ENCODE data around the gene FAM20C. TPM values are rescaled to one million over a fixed set of nuclear protein-coding genes. Genes with fewer than 3 reads are reported as not detected.

FAM20C gene
- total RNA-seq, 1 donor from 2014 or later: 22.1 TPM

- H3K27me3 ChIP-seq: no peaks in the 10 kb centered on the region
- no peak for TF ChIP-seq POLR2AphosphoS5 (IDR thresholded peaks at IDR 0.05; ENCODE audit: insufficient read depth in 1 of 2, low read depth in 1 of 2)
- no peaks in the 10 kb centered on the region for H3K36me3 ChIP-seq
- intact Hi-C loops (cut with DNase I): no loop called here
- no peaks in the 10 kb centered on the region for H3K4me1 ChIP-seq
- no peaks in the 10 kb centered on the region for H3K9me3 ChIP-seq
- DNase-seq (ENCODE audit: extremely low spot score in 2 of 2): no peak
- no peak overlapping the region for H3K27ac ChIP-seq
- H3K4me3 ChIP-seq: no peak overlapping the region
These were observed 30.3 kb downstream of the FAM20C start for GRCh38 chr7:222716-223041.

GRCh38 chr7:223118-223800 lies 30.9 kb downstream of the FAM20C start:
- Histone ChIP-seq H3K27me3 (no peaks in the 10 kb centered on the region), H3K36me3 (no peaks in the 10 kb centered on the region), H3K27ac (no peak overlapping the region), H3K9me3 (no peaks in the 10 kb centered on the region), H3K4me1 (peaks cover 4% of the 10 kb centered on the region), H3K4me3 (no peak overlapping the region)
- DNase-seq (ENCODE audit: extremely low spot score in 2 of 2): no peak
- intact Hi-C loops (cut with DNase I): no loop called here
- TF ChIP-seq POLR2A (IDR thresholded peaks at IDR 0.05): no peak
- TF ChIP-seq POLR2AphosphoS5 (IDR thresholded peaks at IDR 0.05; ENCODE audit: insufficient read depth in 1 of 2, low read depth in 1 of 2): no peak

- TF ChIP-seq POLR2AphosphoS5 (IDR thresholded peaks at IDR 0.05; ENCODE audit: insufficient read depth in 1 of 2, low read depth in 1 of 2) (no peak), CTCF (IDR thresholded peaks at IDR 0.05) (no peak), POLR2A (IDR thresholded peaks at IDR 0.05) (no peak)
- H3K9me3 ChIP-seq: no peaks in the 10 kb centered on the region
- no peaks in the 10 kb centered on the region for H3K27me3 ChIP-seq
- no peak overlapping the region for H3K4me3 ChIP-seq
- H3K27ac ChIP-seq: no peak overlapping the region
- no peaks in the 10 kb centered on the region for H3K36me3 ChIP-seq
- intact Hi-C loops (cut with DNase I): no loop called here
- DNase-seq (ENCODE audit: extremely low spot score in 2 of 2): no peak
- H3K4me1 ChIP-seq: peaks cover 10% of the 10 kb centered on the region
These were observed 31.5 kb downstream of the FAM20C start for GRCh38 chr7:223861-224260.

- no peak overlapping the region for H3K27ac ChIP-seq
- no peak overlapping the region for H3K4me3 ChIP-seq
- no peaks in the 10 kb centered on the region for H3K36me3 ChIP-seq
- DNase-seq (ENCODE audit: extremely low spot score in 2 of 2): no peak
- H3K27me3 ChIP-seq: no peaks in the 10 kb centered on the region
- intact Hi-C loops (cut with DNase I): no loop called here
- no peak for TF ChIP-seq POLR2AphosphoS5 (IDR thresholded peaks at IDR 0.05; ENCODE audit: insufficient read depth in 1 of 2, low read depth in 1 of 2)
- TF ChIP-seq POLR2A (IDR thresholded peaks at IDR 0.05): no peak
- no peaks in the 10 kb centered on the region for H3K9me3 ChIP-seq
- H3K4me1 ChIP-seq: peaks cover 23% of the 10 kb centered on the region
These were observed 34.0 kb downstream of the FAM20C start for GRCh38 chr7:226281-226895.

GRCh38 chr7:227926-228325 lies 35.6 kb downstream of the FAM20C start:
- Histone ChIP-seq H3K27ac (peak overlapping the region; percentile 71), H3K4me3 (no peak overlapping the region), H3K4me1 (peaks cover 36% of the 10 kb centered on the region), H3K9me3 (no peaks in the 10 kb centered on the region), H3K36me3 (no peaks in the 10 kb centered on the region), H3K27me3 (no peaks in the 10 kb centered on the region)
- TF ChIP-seq POLR2A (IDR thresholded peaks at IDR 0.05): no peak
- no peak for TF ChIP-seq CTCF (IDR thresholded peaks at IDR 0.05)
- TF ChIP-seq POLR2AphosphoS5 (IDR thresholded peaks at IDR 0.05; ENCODE audit: insufficient read depth in 1 of 2, low read depth in 1 of 2): no peak
- DNase-seq (ENCODE audit: extremely low spot score in 2 of 2): no peak
- intact Hi-C loops (cut with DNase I): no loop called here

GRCh38 chr7:228610-229009 lies 36.2 kb downstream of the FAM20C start:
- no peak for TF ChIP-seq CTCF (IDR thresholded peaks at IDR 0.05)
- no peak for TF ChIP-seq POLR2AphosphoS5 (IDR thresholded peaks at IDR 0.05; ENCODE audit: insufficient read depth in 1 of 2, low read depth in 1 of 2)
- no peak for TF ChIP-seq POLR2A (IDR thresholded peaks at IDR 0.05)
- peak overlapping the region; percentile 71 for H3K27ac ChIP-seq
- H3K36me3 ChIP-seq: no peaks in the 10 kb centered on the region
- no peak overlapping the region for H3K4me3 ChIP-seq
- H3K27me3 ChIP-seq: no peaks in the 10 kb centered on the region
- no peaks in the 10 kb centered on the region for H3K9me3 ChIP-seq
- DNase-seq (ENCODE audit: extremely low spot score in 2 of 2): no peak
- intact Hi-C loops (cut with DNase I): no loop called here
- H3K4me1 ChIP-seq: peaks cover 43% of the 10 kb centered on the region
